Measurements from ENCODE around the gene NDUFB5.

GRCh38 chr3:179591313-179591712 is 13.3 kb upstream of the NDUFB5 start:
- TF ChIP-seq POLR2A (IDR thresholded peaks at IDR 0.05) (no peak), CTCF (IDR thresholded peaks at IDR 0.05) (no peak)
